MM.1S (cell line): ENCODE results near the gene RHEB.

ENCODE experiments used
- EZH2 ChIP-seq: fragments of 300-600 bp; sonication (generic); optimal IDR thresholded peaks from 2 replicates; pipeline ENCODE3; 2017; ENCODE audit warnings: low read depth, mild to moderate bottlenecking, antibody characterized with exemption, low read length, mixed read lengths
- TF ChIP-seq, protein P1 (sequence below): fragments of 300-600 bp; sonication (generic); IDR thresholded peaks from 2 replicates; pipeline ENCODE4 v1.5.1; 2016; ENCODE audit warnings: antibody characterized with exemption, low read length, mixed read lengths

DNA sequence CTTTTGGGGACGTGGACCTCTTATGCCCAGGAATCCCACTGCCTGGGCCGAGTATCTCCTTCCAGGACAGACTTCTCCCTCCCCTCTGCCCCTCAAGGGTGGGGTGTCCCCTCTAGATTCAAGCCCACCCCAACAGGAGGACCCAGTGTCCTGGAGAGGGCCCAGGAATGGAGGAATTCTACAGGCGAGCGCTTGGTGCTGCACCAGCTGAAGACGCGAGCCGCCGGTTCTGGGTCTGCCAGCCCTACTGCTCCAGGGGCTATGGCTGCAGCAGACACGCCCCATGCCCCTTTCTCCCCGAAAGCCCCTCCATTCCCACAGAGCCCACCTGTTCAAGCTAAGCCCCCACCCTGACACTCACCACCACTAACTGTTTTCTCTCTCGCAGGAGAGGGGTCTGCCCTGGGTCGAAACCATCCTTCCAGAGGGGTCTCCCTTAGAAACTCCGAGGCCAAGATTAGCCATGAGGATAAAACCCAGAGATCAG is 88.4 kb downstream of the RHEB start:
- TF ChIP-seq, protein P1, sequence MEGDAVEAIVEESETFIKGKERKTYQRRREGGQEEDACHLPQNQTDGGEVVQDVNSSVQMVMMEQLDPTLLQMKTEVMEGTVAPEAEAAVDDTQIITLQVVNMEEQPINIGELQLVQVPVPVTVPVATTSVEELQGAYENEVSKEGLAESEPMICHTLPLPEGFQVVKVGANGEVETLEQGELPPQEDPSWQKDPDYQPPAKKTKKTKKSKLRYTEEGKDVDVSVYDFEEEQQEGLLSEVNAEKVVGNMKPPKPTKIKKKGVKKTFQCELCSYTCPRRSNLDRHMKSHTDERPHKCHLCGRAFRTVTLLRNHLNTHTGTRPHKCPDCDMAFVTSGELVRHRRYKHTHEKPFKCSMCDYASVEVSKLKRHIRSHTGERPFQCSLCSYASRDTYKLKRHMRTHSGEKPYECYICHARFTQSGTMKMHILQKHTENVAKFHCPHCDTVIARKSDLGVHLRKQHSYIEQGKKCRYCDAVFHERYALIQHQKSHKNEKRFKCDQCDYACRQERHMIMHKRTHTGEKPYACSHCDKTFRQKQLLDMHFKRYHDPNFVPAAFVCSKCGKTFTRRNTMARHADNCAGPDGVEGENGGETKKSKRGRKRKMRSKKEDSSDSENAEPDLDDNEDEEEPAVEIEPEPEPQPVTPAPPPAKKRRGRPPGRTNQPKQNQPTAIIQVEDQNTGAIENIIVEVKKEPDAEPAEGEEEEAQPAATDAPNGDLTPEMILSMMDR, result no peak
- TF ChIP-seq EZH2, result no peak
